ENCODE results near the gene DEPDC5. TPM values are rescaled to one million over a fixed set of nuclear protein-coding genes. Genes with fewer than 3 reads are reported as not detected.
"Not testable (repeated sequence)": the region's sequence is repeated elsewhere in the genome, so short reads cannot be mapped to it uniquely, and the experiment has no call there.

Gene DEPDC5
- total RNA-seq, 1 donor from 2014 or later: 12.4 TPM

DNA sequence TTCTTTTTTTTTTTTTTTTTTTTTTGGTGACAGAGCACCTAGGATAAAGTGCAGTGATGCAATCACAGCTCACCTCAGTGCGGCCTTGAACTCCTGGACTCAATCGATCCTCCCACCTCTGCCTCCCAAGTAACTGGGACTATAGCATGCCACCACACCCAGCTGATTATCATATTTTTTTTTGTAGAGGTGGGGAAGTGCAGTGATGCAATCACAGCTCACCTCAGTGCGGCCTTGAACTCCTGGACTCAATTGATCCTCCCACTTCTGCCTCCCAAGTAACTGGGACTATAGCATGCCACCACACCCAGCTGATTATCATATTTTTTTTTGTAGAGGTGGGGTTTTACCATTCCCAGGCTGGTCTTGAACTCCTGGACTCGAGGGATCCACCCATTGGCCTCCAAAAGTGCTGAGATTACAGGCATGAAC lies 61.6 kb downstream of the DEPDC5 start:
- not testable (repeated sequence) for DNase-seq

DNA sequence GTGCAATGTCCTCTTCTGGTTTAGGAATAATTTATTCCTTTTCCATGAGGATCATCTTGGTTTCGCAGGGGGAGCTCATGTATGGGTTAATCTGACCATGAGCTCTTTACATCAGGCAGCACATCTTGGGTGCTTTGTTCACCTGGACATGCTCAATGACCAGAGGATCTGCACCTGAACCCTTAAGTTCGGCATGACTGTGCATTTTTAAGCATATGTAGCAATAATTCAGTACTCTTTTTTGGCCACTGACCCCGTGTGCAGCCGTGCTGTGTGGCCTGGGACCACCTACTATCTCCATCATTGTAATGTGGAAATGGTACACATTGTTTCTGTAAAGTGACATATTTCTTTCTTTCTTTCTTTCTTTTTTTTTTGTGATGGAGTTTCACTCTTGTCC lies 62.9 kb downstream of the DEPDC5 start:
- no peak for DNase-seq

DNA sequence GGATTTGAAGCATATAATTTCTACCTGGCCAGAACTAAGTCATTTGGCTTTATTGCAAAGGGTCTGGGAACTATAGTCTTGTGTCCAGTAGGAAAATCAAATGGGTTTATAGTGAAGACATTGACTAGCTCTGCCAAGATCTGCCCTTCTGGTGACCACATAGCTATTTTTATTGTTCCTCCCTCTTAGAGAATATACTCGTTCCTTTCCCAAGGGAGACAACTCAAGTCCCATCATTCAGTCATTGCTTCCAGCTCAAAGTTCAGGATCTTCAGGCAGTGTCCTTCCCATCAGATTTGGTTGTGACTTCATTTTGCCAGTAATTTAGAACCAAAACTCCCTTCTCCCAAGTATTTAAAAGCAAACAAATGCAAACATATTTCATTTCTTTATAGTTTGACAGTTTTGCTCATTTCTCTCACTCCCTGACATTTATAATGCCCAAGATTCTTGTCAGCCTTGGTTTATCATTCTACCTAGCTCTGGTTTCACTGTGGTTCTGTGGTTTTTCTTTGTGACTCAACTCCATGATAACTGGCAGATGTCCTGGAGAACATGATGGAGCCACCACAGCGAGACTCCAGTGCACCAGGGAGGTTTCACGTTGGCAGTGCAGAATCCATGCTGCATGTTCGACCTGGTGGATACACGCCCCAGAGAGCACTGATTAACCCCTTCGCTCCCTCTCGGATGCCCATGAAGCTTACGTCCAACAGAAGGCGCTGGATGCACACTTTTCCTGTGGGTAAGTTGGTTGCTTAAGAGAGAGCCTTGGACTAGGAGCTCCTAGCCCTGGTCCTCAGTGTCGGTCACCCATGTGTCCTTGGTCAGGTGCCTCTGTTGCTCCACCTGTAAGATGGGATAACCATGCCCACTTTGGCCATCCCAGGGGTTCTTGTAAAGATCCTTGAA lies 64.9 kb downstream of the DEPDC5 start:
- peak; percentile 10 for DNase-seq

DNA sequence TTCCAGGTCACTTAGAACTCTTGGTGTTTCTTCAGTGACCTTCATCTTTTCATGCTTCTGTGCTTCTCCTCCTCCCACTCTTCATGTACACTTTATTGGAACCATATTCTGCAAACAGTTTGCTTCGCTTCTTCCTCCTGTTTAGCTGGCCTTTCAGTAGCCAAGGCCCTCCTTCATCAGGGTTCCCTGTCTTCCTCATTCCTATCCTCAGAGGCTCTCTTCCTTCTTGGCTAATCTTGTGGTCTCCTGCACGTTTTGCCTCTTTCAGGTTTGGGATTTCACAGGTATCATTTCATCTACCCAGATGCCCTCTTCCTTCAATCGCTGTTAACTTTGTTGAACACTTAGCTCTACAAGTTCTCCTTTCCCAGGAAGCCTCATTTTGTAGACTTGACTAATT lies 66.8 kb downstream of the DEPDC5 start:
- no peak for DNase-seq

DNA sequence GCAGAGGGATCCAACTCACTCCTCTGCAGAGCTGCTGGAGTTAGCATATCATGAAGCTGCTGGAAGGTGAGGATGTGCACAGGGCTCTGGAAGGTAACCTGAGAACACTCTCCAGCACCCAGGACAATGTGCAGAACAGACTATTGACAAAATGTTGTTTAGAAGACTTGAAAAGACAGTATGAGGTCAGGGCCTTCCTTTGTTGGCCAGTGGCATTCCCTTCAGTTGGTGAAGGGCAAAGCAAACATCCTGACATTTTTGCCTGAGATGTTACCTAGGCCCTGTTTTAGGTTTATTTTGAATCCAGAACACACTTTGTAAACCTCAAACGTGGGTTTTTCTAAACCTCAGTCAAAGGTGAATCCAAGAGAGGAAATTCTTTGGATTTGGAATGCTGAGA lies 67.8 kb downstream of the DEPDC5 start:
- no peak for DNase-seq

DNA sequence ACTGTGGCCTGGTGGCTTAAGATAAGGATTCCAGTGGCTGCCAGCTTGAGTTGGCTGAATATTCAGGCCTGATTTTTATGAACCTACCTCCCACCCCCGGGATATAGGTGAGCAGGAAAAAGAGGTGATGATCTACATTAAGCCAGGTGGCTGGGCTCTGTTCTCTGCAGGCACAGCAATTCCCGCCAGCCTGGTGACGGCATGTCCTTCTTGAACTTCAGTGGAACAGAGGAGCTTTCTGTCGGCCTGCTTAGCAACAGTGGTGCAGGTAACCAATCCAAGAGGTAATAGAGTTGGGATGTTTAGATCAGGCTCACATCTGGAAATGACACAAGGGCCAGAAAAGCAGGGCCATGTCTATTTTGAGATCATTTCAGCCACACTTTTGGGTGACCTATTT lies 68.7 kb downstream of the DEPDC5 start:
- DNase-seq: no peak

DNA sequence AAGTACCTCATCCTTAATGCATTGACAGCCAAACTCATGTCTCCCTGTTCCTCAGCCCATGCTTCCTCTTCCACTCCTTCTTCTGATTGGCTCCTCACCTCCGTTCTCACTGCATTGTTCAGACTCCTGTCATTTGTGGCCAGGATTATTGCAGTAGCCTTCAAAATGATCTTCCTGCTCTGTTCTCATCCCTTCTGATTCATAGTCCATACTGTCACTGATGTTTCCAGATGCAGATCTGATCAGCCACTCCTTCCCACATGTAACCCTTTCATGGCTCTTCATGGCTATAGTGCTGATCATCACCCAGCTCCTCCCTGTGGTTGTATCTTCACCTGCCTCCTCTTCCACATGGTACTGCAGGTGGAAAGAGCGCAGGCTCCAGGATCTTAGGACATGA lies 71.7 kb downstream of the DEPDC5 start:
- DNase-seq: no peak

DNA sequence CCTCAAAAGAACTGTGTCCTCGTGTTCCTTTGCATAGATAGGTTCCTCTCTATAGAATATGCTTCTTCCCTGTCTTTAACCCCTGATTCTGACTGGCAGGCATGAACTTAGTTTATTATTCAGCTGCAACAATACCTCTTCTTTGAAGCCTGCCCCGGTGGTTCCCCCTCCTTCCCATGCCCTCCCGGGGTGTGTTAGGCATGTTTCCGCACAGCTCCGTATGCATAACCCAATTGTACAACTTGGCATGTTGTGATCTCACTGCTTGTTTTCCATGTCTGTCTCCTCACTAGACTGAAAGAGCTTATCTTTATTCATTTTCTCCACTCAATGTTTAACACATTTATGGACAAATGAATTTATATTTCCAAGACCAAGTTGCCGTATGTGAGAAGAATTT lies 72.6 kb downstream of the DEPDC5 start:
- peak; percentile 24 for DNase-seq

DNA sequence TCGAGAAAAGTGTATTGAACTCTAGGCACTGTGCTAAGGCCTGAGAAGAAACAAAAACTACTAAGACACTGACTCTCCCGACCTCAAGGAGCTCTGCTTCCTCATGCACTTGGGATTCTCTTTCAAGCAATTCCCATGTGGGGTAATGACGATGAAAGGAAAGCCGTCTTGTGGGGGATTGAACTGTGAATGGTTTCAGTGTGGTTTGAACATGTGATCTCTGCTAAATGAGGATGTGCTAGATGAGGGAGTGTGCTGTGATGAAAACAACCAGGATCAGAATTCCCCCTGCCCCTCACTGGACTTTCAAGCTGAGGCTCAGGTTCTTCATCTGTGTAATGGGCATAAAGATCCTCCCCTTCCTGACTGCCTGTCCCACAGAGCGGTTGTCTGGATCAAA lies 74.9 kb downstream of the DEPDC5 start:
- DNase-seq: no peak

DNA sequence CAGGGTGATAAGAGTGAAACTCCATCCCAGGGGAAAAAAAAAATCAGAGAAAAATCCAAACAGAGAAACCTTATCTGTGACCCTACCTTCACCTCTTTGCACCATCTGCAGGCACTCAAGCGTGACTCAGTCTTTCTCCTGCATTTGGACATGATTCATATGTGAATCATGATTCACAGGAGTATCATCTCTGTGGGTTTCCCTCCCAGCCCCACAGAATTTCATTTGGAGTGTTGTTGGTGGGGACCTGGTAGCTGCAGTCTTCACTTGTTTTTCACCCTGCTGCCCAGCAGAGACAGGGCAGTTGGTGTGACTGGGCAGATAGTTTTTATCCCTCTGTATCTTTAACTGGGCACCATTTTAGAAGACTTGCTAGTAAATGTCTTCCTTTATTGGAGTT lies 75.7 kb downstream of the DEPDC5 start:
- DNase-seq: peak; percentile 88

DNA sequence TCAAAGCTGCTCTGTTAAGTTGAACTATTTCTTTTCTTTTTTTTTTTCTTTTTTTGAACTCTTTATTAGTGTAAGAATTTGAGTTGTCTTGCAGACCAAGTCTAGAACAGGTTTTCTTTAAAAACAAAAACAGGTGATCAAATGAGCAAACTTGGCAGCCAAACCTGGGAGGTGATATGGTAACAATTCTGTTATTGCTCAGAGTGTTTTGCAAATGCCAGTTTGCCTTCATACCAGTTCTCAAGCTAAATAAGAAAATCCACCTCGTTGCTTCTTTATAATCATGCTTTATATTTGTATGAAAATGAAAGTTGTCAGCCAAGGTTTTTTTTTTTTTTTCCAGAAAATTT lies 76.9 kb downstream of the DEPDC5 start:
- DNase-seq: no peak

DNA sequence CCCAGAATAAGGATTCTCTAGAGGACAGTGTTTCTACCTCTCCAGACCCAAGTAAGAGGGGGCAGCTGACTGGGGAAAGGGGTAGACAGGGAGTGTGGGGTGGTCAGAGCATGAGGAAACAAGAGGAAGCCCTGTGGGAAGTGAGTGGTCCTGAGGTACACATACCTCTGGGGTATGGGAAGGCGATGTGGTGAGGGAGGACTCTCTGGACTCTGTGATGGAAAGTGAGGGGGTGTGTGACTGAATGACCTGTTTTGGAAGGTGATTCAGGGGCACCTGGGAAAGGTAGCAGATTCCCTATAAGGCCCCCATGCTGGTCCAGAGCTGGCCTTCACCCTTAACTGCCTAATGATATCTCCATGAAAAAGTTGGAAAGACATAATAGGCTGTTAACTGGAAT lies 80.1 kb downstream of the DEPDC5 start:
- DNase-seq: no peak

DNA sequence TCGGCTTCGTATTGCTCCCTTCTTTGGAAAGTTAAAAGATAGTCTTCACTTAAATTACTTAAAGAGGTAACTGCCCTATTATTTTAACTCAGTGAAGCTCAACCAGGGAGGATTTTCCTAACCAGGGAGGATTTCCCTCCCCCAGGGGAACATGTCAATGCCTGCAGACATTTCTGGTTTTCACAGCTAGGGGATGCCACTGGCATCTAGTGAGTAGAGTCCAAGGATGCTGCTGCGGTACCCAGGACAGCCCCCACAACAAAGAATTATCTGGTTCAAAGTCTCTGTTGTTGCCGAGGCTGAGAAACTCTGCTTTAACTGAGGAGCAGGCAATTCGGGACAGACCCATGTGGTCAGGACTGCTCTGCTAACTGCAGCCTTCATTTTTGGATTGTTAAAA lies 82.2 kb downstream of the DEPDC5 start:
- no peak for DNase-seq

DNA sequence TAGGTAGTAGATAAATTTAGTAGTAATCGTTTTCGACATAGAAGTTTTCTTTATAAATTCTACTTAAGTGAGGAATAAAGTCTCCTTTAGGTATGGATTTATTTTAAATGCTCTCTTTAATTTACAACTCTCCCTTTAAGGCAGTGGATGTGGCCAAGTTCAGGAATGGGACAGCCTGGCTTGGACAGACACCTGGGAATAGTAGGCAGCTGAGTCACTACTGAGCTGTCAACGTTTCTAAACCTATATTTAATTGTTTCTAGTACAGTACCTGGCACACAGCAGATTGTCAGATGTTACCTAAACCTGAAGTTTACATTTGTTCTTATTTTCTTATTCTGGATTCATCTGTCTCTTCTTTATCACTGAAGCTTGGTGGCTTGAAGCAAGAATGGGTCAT lies 85.1 kb downstream of the DEPDC5 start:
- no peak for DNase-seq

DNA sequence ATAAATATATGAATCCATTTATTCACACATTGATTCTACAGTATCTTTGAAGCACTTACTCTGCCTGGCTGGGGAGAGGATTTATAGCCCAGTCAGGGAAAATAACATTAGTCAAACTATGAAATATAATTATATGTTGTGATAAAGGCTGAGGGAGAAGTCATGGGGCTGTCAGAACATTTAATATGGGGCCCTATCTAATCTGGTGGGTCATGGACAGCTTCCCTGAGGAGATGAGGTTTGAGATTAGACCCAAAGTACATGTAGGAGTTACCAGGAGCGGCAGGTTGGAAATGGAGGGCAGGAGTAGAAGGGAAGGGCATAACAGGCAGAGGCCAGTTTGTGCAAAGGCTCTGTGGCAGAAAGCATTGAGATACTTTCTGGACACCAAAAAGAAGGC lies 86.2 kb downstream of the DEPDC5 start:
- DNase-seq: no peak

DNA sequence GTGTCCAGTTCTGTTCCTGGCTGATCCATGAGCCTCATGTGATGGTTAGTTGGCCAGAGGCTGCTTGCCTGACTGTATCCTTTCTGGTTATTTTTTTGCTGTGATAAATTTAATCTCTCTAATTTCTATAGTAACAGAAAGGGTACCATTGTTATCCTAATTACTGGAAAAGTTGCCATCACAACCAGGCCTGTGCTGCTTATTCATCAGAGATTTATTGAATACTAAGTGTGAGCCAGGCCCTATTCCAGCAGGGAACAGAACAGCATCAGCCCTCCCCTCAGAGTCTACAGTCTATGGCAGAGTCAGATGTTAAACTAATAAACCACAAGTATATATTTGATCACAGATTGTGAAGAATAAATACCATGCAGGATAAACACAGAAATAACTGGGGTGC lies 86.8 kb downstream of the DEPDC5 start:
- DNase-seq: no peak

DNA sequence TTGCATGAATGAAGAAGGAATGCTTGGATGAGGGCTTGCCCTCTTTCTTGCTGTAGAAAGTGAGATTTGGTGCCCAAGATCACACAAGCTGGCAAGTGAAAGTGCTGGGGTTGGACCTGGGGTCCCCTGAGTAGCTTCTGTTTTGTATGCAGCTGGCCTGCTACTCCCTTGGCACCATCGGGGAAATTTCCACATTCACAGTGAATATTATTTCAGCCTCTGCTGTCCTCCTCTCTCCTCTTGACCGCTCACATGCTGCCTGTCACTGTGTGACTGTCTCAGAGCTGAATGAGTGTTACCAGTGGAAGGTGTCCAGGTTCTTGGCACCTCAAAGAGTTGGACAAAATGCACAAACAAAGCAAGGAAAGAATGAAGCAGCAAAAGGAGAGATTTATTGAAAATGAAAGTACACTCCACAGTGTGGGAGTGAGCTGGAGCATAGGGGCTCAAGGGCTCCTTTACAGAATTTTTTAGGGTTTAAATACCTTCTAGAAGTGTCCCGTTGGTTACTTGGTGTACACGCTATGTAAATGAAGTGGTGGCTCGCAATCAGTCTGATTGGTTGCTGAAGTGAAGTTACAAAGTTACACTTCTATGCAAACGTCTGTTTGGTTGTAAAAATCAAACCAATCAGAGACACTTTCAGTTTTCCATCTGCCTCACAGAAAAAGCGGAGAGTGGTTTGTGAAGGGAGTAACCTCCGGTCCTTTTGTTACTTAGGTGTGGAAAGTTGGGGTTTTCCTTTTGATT lies 87.4 kb downstream of the DEPDC5 start:
- no peak for DNase-seq

DNA sequence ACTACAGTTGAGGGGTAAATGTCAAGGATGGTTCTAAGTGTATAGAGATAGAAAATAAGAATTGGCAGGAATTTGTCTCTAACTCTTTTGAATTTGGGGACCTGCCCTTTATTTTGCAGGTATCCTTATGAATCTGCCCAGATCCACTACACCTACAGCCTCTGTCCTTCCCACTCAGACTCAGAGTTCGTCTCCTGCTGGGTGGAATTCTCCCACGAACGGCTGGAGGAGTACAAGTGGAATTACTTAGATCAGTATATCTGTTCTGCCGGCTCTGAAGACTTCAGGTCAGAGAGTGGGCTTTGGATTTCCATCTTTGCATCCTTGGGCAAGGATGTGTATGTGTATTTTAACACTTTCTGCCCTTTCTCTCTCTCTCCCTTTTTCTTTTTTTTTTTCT lies 89.7 kb downstream of the DEPDC5 start:
- no peak for DNase-seq

DNA sequence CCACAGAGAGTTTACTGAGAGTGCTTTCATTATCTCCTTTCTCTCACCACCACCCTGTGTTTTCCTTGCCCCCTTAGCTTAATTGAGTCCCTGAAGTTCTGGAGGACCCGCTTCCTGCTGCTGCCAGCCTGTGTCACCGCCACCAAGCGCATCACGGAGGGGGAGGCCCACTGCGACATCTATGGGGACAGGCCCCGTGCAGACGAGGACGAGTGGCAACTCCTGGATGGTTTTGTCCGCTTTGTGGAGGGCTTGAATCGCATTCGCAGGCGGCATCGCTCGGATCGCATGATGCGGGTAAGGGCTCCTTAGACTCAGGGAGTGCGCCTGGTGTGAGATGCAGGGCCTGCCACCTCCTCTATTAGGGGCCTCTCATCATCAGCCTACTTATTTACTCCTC lies 91.1 kb downstream of the DEPDC5 start:
- no peak for DNase-seq

DNA sequence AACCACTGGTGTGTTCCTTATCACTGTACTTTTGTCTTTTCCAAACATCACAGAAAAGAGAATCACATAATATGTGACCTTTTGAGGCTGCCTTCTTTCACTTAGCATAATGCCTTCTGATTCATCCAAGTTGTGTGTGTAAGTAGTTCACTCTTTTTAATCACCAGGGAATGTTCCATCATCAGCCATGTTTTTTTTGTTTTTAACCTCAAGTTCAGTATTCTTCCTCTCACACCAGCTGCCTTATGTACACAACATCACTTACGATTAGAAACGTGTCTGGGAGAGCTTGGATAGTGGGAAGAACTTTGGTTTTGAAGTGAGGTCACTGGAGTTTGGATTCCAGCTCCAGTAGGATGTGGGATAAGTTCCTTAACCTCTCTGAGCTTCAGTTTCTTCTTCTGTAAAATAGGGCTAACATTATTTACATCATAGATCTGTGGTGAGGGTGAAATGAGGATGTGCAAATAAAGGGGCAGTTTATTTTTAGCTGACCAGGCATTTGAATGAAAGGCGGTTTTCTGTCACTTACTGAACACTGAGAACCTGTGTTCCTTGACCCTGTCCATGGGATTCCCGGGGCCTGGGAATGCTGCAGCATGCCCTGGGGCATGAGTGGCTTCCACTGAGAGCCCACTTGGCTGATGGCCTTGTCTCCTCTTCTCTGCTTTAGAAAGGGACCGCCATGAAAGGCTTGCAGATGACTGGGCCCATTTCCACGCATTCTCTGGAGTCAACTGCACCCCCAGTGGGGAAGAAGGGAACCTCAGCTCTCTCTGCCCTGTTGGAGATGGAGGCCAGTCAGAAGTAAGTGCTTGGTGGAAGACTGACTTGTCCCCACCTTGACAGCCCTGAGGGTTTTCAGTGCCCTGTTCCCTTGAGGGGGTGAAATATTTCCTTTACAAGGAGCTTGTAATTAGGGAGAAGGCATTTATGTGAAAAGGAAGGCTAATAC lies 92.6 kb downstream of the DEPDC5 start:
- peak; percentile 16 for DNase-seq

DNA sequence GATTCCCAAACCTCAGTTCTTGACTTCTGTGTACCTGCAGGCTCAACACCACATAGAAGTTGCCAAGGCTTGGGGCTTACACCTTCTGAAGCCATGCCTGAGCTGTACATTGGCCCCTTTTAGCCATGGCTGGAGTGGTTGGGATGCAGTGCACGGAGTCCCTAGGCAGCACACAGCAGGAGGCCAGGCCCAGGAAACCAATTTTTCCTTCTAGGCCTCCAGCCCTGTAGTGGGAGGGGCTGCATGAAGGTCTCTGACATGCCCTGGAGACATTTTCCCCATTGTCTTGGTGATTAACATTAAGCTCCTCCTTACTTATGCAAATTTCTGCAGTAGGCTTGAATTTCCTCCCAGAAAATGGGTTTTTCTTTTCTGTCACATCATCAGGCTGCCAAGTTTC lies 94.6 kb downstream of the DEPDC5 start:
- DNase-seq: no peak

DNA sequence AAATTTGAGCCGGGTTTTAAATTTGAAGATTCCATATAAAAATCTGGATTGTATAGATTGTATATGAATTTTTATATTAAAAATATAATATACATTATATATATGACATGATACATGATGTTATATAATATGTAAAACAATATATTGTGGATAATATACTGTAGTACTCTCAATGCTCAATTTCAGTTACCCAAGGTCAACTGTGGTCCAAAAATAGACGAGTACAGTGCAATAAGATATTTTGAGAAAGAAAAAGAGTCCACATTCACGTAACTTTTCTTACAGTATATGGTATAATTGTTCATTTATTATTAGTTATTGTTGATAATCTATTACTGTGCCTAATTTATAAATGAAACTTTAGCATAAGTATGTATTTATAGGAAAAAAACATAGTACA lies 96.3 kb downstream of the DEPDC5 start:
- DNase-seq: no peak
